Astrocyte (in vitro differentiated cells and primary cell): ENCODE measurements around the gene YIPF5. TPM values are rescaled to one million over a fixed set of nuclear protein-coding genes. Genes with fewer than 3 reads are reported as not detected.

Experiments
- DNase-seq: peaks from one replicate; pipeline ENCODE4 v3.0.0-alpha.2; 2010; ENCODE audit warnings: low read depth
- FAIRE-seq: peaks from 2 replicates; lab custom pipeline; 2011; peaks lifted over from hg19 to GRCh38; lab: Jason Lieb, UNC
- H2AFZ ChIP-seq: 2 replicates; pipeline ENCODE4 v1.6.0; 2012; ENCODE audit warnings: low read depth, low read length, inconsistent platforms
- H3K27ac ChIP-seq: 2 replicates; pipeline ENCODE4 v1.5.1; 2011; ENCODE audit warnings: low read depth, low read length, inconsistent platforms
- H3K27me3 ChIP-seq: 2 replicates; pipeline ENCODE4 v1.6.0; 2011; ENCODE audit warnings: low read length, inconsistent platforms; ENCODE audit not compliant: insufficient read depth
- H3K36me3 ChIP-seq: 2 replicates; pipeline ENCODE4 v1.5.1; 2011; ENCODE audit warnings: low read length, inconsistent platforms; ENCODE audit not compliant: insufficient read depth
- H3K4me1 ChIP-seq: 2 replicates; pipeline ENCODE4 v1.5.1; 2011; ENCODE audit warnings: low read length, inconsistent platforms; ENCODE audit not compliant: insufficient read depth
- H3K4me2 ChIP-seq: 2 replicates; pipeline ENCODE4 v1.6.0; 2012; ENCODE audit warnings: low read length, inconsistent platforms
- H3K4me3 ChIP-seq: 2 replicates; pipeline ENCODE4 v1.5.1; 2011; ENCODE audit warnings: low read depth, mild to moderate bottlenecking, low read length, inconsistent platforms; ENCODE audit not compliant: insufficient read depth
- H3K79me2 ChIP-seq: 2 replicates; pipeline ENCODE4 v1.6.0; 2012; ENCODE audit warnings: mild to moderate bottlenecking, low read length, inconsistent platforms; ENCODE audit not compliant: insufficient read depth
- H3K9ac ChIP-seq: 2 replicates; pipeline ENCODE4 v1.6.0; 2012; ENCODE audit warnings: mild to moderate bottlenecking, low read length, inconsistent platforms
- H3K9me3 ChIP-seq: 2 replicates; pipeline ENCODE4 v1.5.1; 2012; ENCODE audit warnings: low read depth, mild to moderate bottlenecking, low read length, inconsistent platforms; ENCODE audit not compliant: insufficient read depth
- H4K20me1 ChIP-seq: 2 replicates; pipeline ENCODE4 v1.6.0; 2012; ENCODE audit warnings: low read length, inconsistent platforms; ENCODE audit not compliant: insufficient read depth
- H3K27ac Mint-ChIP-seq: one replicate; pipeline ENCODE4 v1.8.0; 2021; ENCODE audit warnings: mild to moderate bottlenecking, mixed read lengths; ENCODE audit not compliant: unreplicated experiment
- H3K27me3 Mint-ChIP-seq: one replicate; pipeline ENCODE4 v1.8.0; 2021; ENCODE audit warnings: low read depth, mixed read lengths; ENCODE audit not compliant: unreplicated experiment
- H3K36me3 Mint-ChIP-seq: one replicate; pipeline ENCODE4 v1.8.0; 2021; ENCODE audit warnings: low read depth, mixed read lengths; ENCODE audit not compliant: unreplicated experiment
- H3K4me1 Mint-ChIP-seq: one replicate; pipeline ENCODE4 v1.8.0; 2021; ENCODE audit warnings: low read depth, mixed read lengths; ENCODE audit not compliant: unreplicated experiment
- H3K4me3 Mint-ChIP-seq: one replicate; pipeline ENCODE4 v1.8.0; 2021; ENCODE audit warnings: mild to moderate bottlenecking, moderate library complexity, mixed read lengths; ENCODE audit not compliant: unreplicated experiment
- H3K9me3 Mint-ChIP-seq: one replicate; pipeline ENCODE4 v1.8.0; 2021; ENCODE audit warnings: mild to moderate bottlenecking, mixed read lengths; ENCODE audit not compliant: unreplicated experiment
- CTCF ChIP-seq: IDR thresholded peaks from 2 replicates; pipeline ENCODE4 v1.5.1; 2011; ENCODE audit warnings: low read depth, mild to moderate bottlenecking, inconsistent platforms, low read length, moderate library complexity; ENCODE audit not compliant: insufficient read depth
- EZH2 ChIP-seq: IDR thresholded peaks from 2 replicates; pipeline ENCODE4 v1.6.1; 2012; ENCODE audit warnings: mild to moderate bottlenecking, low read length, inconsistent platforms; ENCODE audit not compliant: insufficient read depth
- total RNA-seq: library from RNA; stranded (reverse); gene quantifications from 2 replicates; pipeline ENCODE4 v1.2.1, GENCODE V29; 2021

Gene YIPF5
- total RNA-seq, 1 donor from 2014 or later, result 132 TPM

- Histone ChIP-seq H3K9ac (no peak overlapping the region), H3K4me3 (no peak overlapping the region), H3K4me1 (peaks cover 6% of the 10 kb centered on the region), H3K27me3 (no peaks in the 10 kb centered on the region), H3K4me2 (peak overlapping the region; percentile 8), H3K9me3 (no peaks in the 10 kb centered on the region), H3K79me2 (no peaks in the 10 kb centered on the region), H3K27ac (no peak overlapping the region), H2AFZ (no peak overlapping the region), H4K20me1 (no peaks in the 10 kb centered on the region), H3K36me3 (no peaks in the 10 kb centered on the region)
- H3K36me3 Mint-ChIP-seq, result no peaks in the 10 kb centered on the region
- peak; percentile 45 for FAIRE-seq
- H3K4me1 Mint-ChIP-seq, result peaks cover 16% of the 10 kb centered on the region
- peaks cover 2% of the 10 kb centered on the region for H3K27me3 Mint-ChIP-seq
- no peak for DNase-seq
- H3K9me3 Mint-ChIP-seq, result no peaks in the 10 kb centered on the region
- peak overlapping the region; percentile 83 for H3K4me3 Mint-ChIP-seq
- TF ChIP-seq EZH2 (no peak), CTCF (no peak)
- H3K27ac Mint-ChIP-seq, result no peak overlapping the region
Measured at GRCh38 chr5:144206141-144206540, 35.7 kb upstream of the YIPF5 start.

GRCh38 chr5:144205141-144205551 is 34.7 kb upstream of the YIPF5 start:
- Histone ChIP-seq H3K27me3 (no peaks in the 10 kb centered on the region), H3K4me3 (peak overlapping the region; percentile 53), H3K36me3 (no peaks in the 10 kb centered on the region), H3K4me1 (peaks cover 6% of the 10 kb centered on the region), H2AFZ (peak overlapping the region; percentile 83), H3K4me2 (peak overlapping the region; percentile 87), H3K79me2 (no peaks in the 10 kb centered on the region), H3K9ac (peak overlapping the region; percentile 64), H3K9me3 (no peaks in the 10 kb centered on the region), H3K27ac (no peak overlapping the region), H4K20me1 (no peaks in the 10 kb centered on the region)
- TF ChIP-seq EZH2, result no peak
- H3K4me3 Mint-ChIP-seq, result peak overlapping the region; percentile 83
- H3K4me1 Mint-ChIP-seq, result peaks cover 16% of the 10 kb centered on the region
- peak overlapping the region; percentile 76 for H3K27ac Mint-ChIP-seq
- no peak for FAIRE-seq
- peaks cover 2% of the 10 kb centered on the region for H3K27me3 Mint-ChIP-seq
- no peaks in the 10 kb centered on the region for H3K36me3 Mint-ChIP-seq
- peak; percentile 45 for DNase-seq
- H3K9me3 Mint-ChIP-seq, result no peaks in the 10 kb centered on the region

GRCh38 chr5:144203750-144204596 is 33.5 kb upstream of the YIPF5 start:
- Histone ChIP-seq H4K20me1 (no peaks in the 10 kb centered on the region), H3K36me3 (no peaks in the 10 kb centered on the region), H3K4me1 (peaks cover 6% of the 10 kb centered on the region), H2AFZ (no peak overlapping the region), H3K4me2 (no peak overlapping the region), H3K4me3 (no peak overlapping the region), H3K27ac (no peak overlapping the region), H3K27me3 (no peaks in the 10 kb centered on the region), H3K9ac (no peak overlapping the region), H3K9me3 (no peaks in the 10 kb centered on the region), H3K79me2 (no peaks in the 10 kb centered on the region)
- TF ChIP-seq EZH2, result no peak
- peak; percentile 99 for TF ChIP-seq CTCF
- peak overlapping the region; percentile 83 for H3K4me3 Mint-ChIP-seq
- peaks cover 2% of the 10 kb centered on the region for H3K27me3 Mint-ChIP-seq
- H3K4me1 Mint-ChIP-seq, result peaks cover 16% of the 10 kb centered on the region
- DNase-seq, result peak; percentile 46
- peak; percentile 85 for FAIRE-seq
- no peaks in the 10 kb centered on the region for H3K9me3 Mint-ChIP-seq
- H3K36me3 Mint-ChIP-seq, result no peaks in the 10 kb centered on the region
- H3K27ac Mint-ChIP-seq, result no peak overlapping the region
